Thyroid gland (tissue), 4 donors: ENCODE data around the gene TRIML2. TPM values are rescaled to one million over a fixed set of nuclear protein-coding genes. Genes with fewer than 3 reads are reported as not detected.

Experiments
- DNase-seq, 2 donors: peaks; one replicate each; pipeline ENCODE4 v3.0.0-alpha.2; 2019
- H3K27ac ChIP-seq, 3 donors: fragments of 200-600 bp; sonication (generic); 1 replicate in 2 of 3; 2 replicates in 1 of 3; pipeline ENCODE4 v1.5.1; 2016 to 2019; ENCODE audit warnings: mild to moderate bottlenecking in 1 of 3, moderate library complexity in 1 of 3
- H3K27me3 ChIP-seq: fragments of 200-600 bp; sonication (generic); one replicate; pipeline ENCODE4 v1.5.1; 2019
- H3K36me3 ChIP-seq, 2 donors: fragments of 200-600 bp; sonication (generic); one replicate each; pipeline ENCODE4 v1.5.1; 2016 to 2019
- H3K4me1 ChIP-seq, 2 donors: fragments of 200-600 bp; sonication (generic); one replicate each; pipeline ENCODE4 v1.5.1; 2017 to 2019
- H3K4me3 ChIP-seq, 3 donors: fragments of 200-600 bp; sonication (generic); replicated peaks in 1 of 3; 1 replicate in 2 of 3; 2 replicates in 1 of 3; pipeline ENCODE4 v1.5.1; 2016; ENCODE audit warnings: mild to moderate bottlenecking in 1 of 3
- H3K9me3 ChIP-seq: fragments of 200-600 bp; sonication (generic); one replicate; pipeline ENCODE4 v1.5.1; 2017
- CTCF ChIP-seq, 6 experiments: fragments of 200-600 bp in 3 of 6; fragments of 450-650 bp in 3 of 6; sonication (generic) in 3 of 6; IDR thresholded peaks; one replicate each; pipeline ENCODE4 v1.5.1; 2016 to 2019; ENCODE audit warnings: antibody characterized with exemption in 6 of 6, mild to moderate bottlenecking in 2 of 6, inconsistent platforms in 1 of 6, moderate library complexity in 1 of 6
- POLR2A ChIP-seq, 2 donors: fragments of 450-650 bp; IDR thresholded peaks; one replicate each; pipeline ENCODE4 v1.6.1; 2017; ENCODE audit warnings: antibody characterized with exemption in 2 of 2, mild to moderate bottlenecking in 2 of 2, moderate library complexity in 1 of 2
- WGBS, 2 donors: methylation state at CpG; one replicate each; pipeline ENCODE4 v1.1.5; 2017; 5-methylcytosine and 5-hydroxymethylcytosine counted together
- intact Hi-C: fragments of 100-400 bp; cut with DNase I; formaldehyde crosslinking; loops from one replicate; pipeline ENCODE4 v1.15.1; 2023
- total RNA-seq, 4 donors: library from RNA; depleted of rRNA; stranded (reverse); fragments of >200 nt; gene quantifications; one replicate each; pipeline ENCODE4 v1.2.3, GENCODE V29; 2016

TRIML2 gene
- total RNA-seq, 4 donors from 2014 or later, result not detected

GRCh38 chr4:188138227-188138626 lies 28.8 kb upstream of the TRIML2 start:
- no peaks in the 10 kb centered on the region for H3K36me3 ChIP-seq
- intact Hi-C loops, result no loop called here
- H3K4me1 ChIP-seq, result no peaks in the 10 kb centered on the region
- H3K4me3 ChIP-seq, result no peak overlapping the region
- no peaks in the 10 kb centered on the region for H3K27me3 ChIP-seq
- no peak overlapping the region for H3K27ac ChIP-seq
- 56 to 59% methylated on average over 10 of the region's 10 CpGs for WGBS, 2 donors
- no peaks in the 10 kb centered on the region for H3K9me3 ChIP-seq
- DNase-seq, result no peak
- TF ChIP-seq CTCF (IDR thresholded peaks at IDR 0.05), result no peak
- no peak for TF ChIP-seq POLR2A (IDR thresholded peaks at IDR 0.05)

GRCh38 chr4:188132232-188132631 lies 22.8 kb upstream of the TRIML2 start:
- WGBS, 2 donors, result 95% methylated on average over 5 of the region's 5 CpGs
- Histone ChIP-seq H3K36me3 (no peaks in the 10 kb centered on the region), H3K9me3 (no peaks in the 10 kb centered on the region), H3K4me3 (no peak overlapping the region), H3K27me3 (no peaks in the 10 kb centered on the region), H3K4me1 (no peaks in the 10 kb centered on the region), H3K27ac (no peak overlapping the region)
- DNase-seq, result no peak
- no peak for TF ChIP-seq POLR2A (IDR thresholded peaks at IDR 0.05)
- no peak for TF ChIP-seq CTCF (IDR thresholded peaks at IDR 0.05)
- intact Hi-C loops, result no loop called here

GRCh38 chr4:188130355-188130754 lies 21.0 kb upstream of the TRIML2 start:
- TF ChIP-seq POLR2A (IDR thresholded peaks at IDR 0.05) (no peak), CTCF (IDR thresholded peaks at IDR 0.05) (no peak)
- Histone ChIP-seq H3K4me1 (no peaks in the 10 kb centered on the region), H3K4me3 (no peak overlapping the region), H3K9me3 (no peaks in the 10 kb centered on the region), H3K27ac (no peak overlapping the region), H3K36me3 (no peaks in the 10 kb centered on the region), H3K27me3 (no peaks in the 10 kb centered on the region)
- WGBS, 2 donors, result 90 to 92% methylated on average over 4 of the region's 4 CpGs
- DNase-seq, result no peak
- intact Hi-C loops, result no loop called here

GRCh38 chr4:188127214-188127874 lies 17.9 kb upstream of the TRIML2 start:
- Histone ChIP-seq H3K36me3 (no peaks in the 10 kb centered on the region), H3K9me3 (no peaks in the 10 kb centered on the region), H3K4me1 (no peaks in the 10 kb centered on the region), H3K27me3 (no peaks in the 10 kb centered on the region), H3K27ac (no peak overlapping the region), H3K4me3 (no peak overlapping the region)
- TF ChIP-seq POLR2A (IDR thresholded peaks at IDR 0.05), result no peak
- TF ChIP-seq CTCF (IDR thresholded peaks at IDR 0.05), result no peak
- WGBS, 2 donors, result 61 to 81% methylated on average over 5 of the region's 5 CpGs
- no peak for DNase-seq
- intact Hi-C loops, result no loop called here

- Histone ChIP-seq H3K9me3 (no peaks in the 10 kb centered on the region), H3K27me3 (no peaks in the 10 kb centered on the region), H3K4me3 (no peak overlapping the region), H3K36me3 (no peaks in the 10 kb centered on the region), H3K27ac (no peak overlapping the region), H3K4me1 (no peaks in the 10 kb centered on the region)
- 50 to 54% methylated on average over 13 of the region's 13 CpGs for WGBS, 2 donors
- intact Hi-C loops, result no loop called here
- DNase-seq, result no peak
- TF ChIP-seq POLR2A (IDR thresholded peaks at IDR 0.05) (no peak), CTCF (IDR thresholded peaks at IDR 0.05) (no peak)
These were observed 12.1 kb upstream of the TRIML2 start for GRCh38 chr4:188121530-188121929.
